ENCODE data around the gene AAR2. TPM values are rescaled to one million over a fixed set of nuclear protein-coding genes. Genes with fewer than 3 reads are reported as not detected.

The AAR2 gene
- polyA plus RNA-seq, 1 donor from 2014 or later: 28.1 TPM

DNA sequence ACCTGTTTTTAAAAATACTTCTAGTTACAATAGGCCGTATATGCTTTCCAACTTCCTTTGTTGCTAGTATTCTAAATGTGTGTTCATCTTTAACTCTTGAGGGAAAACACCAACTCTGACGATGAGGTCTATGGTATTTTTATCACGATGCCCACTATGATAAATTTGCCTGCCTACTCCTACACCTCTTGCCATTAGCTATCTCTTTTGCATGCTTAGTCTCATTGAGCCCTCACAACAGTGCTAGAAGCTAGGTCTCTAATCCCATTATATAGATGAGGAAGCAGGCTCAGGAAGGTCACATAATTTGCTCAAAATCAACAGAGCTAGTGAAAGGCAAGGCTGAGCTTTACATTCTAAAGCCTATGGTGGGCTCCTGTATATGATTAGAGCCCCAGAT, 13.2 kb downstream of the AAR2 start:
- no peak overlapping the region for H3K9ac ChIP-seq (ENCODE audit: low read length)
- no peak overlapping the region for H2AFZ ChIP-seq (ENCODE audit: low read depth, low read length)
- peaks cover 4% of the 10 kb centered on the region for H3K79me2 ChIP-seq (replicated peaks; ENCODE audit: insufficient read depth, low read length)
- H3K4me2 ChIP-seq (ENCODE audit: low read length): no peak overlapping the region
- TF ChIP-seq, protein P1, sequence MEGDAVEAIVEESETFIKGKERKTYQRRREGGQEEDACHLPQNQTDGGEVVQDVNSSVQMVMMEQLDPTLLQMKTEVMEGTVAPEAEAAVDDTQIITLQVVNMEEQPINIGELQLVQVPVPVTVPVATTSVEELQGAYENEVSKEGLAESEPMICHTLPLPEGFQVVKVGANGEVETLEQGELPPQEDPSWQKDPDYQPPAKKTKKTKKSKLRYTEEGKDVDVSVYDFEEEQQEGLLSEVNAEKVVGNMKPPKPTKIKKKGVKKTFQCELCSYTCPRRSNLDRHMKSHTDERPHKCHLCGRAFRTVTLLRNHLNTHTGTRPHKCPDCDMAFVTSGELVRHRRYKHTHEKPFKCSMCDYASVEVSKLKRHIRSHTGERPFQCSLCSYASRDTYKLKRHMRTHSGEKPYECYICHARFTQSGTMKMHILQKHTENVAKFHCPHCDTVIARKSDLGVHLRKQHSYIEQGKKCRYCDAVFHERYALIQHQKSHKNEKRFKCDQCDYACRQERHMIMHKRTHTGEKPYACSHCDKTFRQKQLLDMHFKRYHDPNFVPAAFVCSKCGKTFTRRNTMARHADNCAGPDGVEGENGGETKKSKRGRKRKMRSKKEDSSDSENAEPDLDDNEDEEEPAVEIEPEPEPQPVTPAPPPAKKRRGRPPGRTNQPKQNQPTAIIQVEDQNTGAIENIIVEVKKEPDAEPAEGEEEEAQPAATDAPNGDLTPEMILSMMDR (IDR thresholded peaks at IDR 0.05; ENCODE audit: poor library complexity, severe bottlenecking): no peak
- TF ChIP-seq POLR2AphosphoS5 (IDR thresholded peaks at IDR 0.05): no peak
- TF ChIP-seq, protein P2, sequence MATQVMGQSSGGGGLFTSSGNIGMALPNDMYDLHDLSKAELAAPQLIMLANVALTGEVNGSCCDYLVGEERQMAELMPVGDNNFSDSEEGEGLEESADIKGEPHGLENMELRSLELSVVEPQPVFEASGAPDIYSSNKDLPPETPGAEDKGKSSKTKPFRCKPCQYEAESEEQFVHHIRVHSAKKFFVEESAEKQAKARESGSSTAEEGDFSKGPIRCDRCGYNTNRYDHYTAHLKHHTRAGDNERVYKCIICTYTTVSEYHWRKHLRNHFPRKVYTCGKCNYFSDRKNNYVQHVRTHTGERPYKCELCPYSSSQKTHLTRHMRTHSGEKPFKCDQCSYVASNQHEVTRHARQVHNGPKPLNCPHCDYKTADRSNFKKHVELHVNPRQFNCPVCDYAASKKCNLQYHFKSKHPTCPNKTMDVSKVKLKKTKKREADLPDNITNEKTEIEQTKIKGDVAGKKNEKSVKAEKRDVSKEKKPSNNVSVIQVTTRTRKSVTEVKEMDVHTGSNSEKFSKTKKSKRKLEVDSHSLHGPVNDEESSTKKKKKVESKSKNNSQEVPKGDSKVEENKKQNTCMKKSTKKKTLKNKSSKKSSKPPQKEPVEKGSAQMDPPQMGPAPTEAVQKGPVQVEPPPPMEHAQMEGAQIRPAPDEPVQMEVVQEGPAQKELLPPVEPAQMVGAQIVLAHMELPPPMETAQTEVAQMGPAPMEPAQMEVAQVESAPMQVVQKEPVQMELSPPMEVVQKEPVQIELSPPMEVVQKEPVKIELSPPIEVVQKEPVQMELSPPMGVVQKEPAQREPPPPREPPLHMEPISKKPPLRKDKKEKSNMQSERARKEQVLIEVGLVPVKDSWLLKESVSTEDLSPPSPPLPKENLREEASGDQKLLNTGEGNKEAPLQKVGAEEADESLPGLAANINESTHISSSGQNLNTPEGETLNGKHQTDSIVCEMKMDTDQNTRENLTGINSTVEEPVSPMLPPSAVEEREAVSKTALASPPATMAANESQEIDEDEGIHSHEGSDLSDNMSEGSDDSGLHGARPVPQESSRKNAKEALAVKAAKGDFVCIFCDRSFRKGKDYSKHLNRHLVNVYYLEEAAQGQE (IDR thresholded peaks at IDR 0.05; ENCODE audit: borderline replicate concordance): no peak
- no peak for TF ChIP-seq SMC3 (conservative IDR thresholded peaks at IDR 0.05; ENCODE audit: poor library complexity)
- TF ChIP-seq EZH2 (IDR thresholded peaks at IDR 0.05; ENCODE audit: borderline replicate concordance, insufficient read depth, low read length, poor library complexity, severe bottlenecking): no peak
- no peak for TF ChIP-seq TAF1 (IDR thresholded peaks at IDR 0.05; ENCODE audit: low read depth)
- no peak for TF ChIP-seq RAD21 (conservative IDR thresholded peaks at IDR 0.05)
- no peak for TF ChIP-seq EP300 (conservative IDR thresholded peaks at IDR 0.05; ENCODE audit: poor library complexity, severe bottlenecking)
- no peak for TF ChIP-seq MXI1 (conservative IDR thresholded peaks at IDR 0.05; ENCODE audit: poor library complexity, severe bottlenecking)
- H3K27ac ChIP-seq (ENCODE audit: low read length): peak overlapping the region; percentile 30
- no peaks in the 10 kb centered on the region for H4K20me1 ChIP-seq (ENCODE audit: insufficient read depth)
- H3K9me2 ChIP-seq (ENCODE audit: insufficient read depth, low read length): no peaks in the 10 kb centered on the region
- no peak overlapping the region for H3K4me3 ChIP-seq (ENCODE audit: low read length)
- no peaks in the 10 kb centered on the region for H3K27me3 ChIP-seq (ENCODE audit: insufficient read depth, low read depth, low read length)
- H3K9me3 ChIP-seq (ENCODE audit: low read length): no peaks in the 10 kb centered on the region
- H3F3A ChIP-seq (ENCODE audit: insufficient read depth, low read length, poor library complexity, severe bottlenecking): no peaks in the 10 kb centered on the region
- peaks cover 10% of the 10 kb centered on the region for H3K36me3 ChIP-seq (ENCODE audit: insufficient read depth, low read length)

DNA sequence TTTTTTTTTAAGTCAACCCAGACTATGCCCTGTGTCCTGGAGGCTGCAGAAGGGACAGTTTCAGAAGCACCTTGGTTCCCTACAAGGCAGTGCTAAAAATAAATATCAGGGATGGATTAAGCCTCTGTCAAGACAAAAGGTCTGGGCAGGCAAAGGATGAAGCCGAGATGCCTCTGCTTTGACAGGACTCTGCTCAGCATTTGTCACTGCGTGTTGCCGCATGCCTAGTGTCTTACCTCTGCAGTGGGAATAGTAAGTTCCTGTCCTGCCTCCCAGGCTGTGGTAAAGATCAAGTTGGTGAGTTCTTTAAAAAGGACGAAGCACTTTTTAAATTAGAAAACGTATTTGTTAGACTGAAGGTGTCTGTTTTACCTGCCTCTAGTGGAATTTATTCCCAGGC, 15.1 kb downstream of the AAR2 start:
- Histone ChIP-seq H3K4me2 (ENCODE audit: low read length) (no peak overlapping the region), H3K9ac (ENCODE audit: low read length) (no peak overlapping the region), H3K27me3 (ENCODE audit: insufficient read depth, low read depth, low read length) (no peaks in the 10 kb centered on the region), H2AFZ (ENCODE audit: low read depth, low read length) (no peak overlapping the region), H3K4me3 (ENCODE audit: low read length) (no peak overlapping the region), H3K27ac (ENCODE audit: low read length) (no peak overlapping the region), H3K79me2 (replicated peaks; ENCODE audit: insufficient read depth, low read length) (peaks cover 4% of the 10 kb centered on the region), H3K36me3 (ENCODE audit: insufficient read depth, low read length) (peaks cover 4% of the 10 kb centered on the region), H3K9me2 (ENCODE audit: insufficient read depth, low read length) (no peaks in the 10 kb centered on the region), H3F3A (ENCODE audit: insufficient read depth, low read length, poor library complexity, severe bottlenecking) (no peaks in the 10 kb centered on the region), H4K20me1 (ENCODE audit: insufficient read depth) (no peaks in the 10 kb centered on the region), H3K9me3 (ENCODE audit: low read length) (no peaks in the 10 kb centered on the region)
- no peak for TF ChIP-seq EP300 (conservative IDR thresholded peaks at IDR 0.05; ENCODE audit: poor library complexity, severe bottlenecking)
- TF ChIP-seq POLR2AphosphoS5 (IDR thresholded peaks at IDR 0.05): no peak
- TF ChIP-seq TAF1 (IDR thresholded peaks at IDR 0.05; ENCODE audit: low read depth): no peak
- TF ChIP-seq MXI1 (conservative IDR thresholded peaks at IDR 0.05; ENCODE audit: poor library complexity, severe bottlenecking): no peak
- TF ChIP-seq RAD21 (conservative IDR thresholded peaks at IDR 0.05): no peak
- TF ChIP-seq, protein P1 (IDR thresholded peaks at IDR 0.05; ENCODE audit: poor library complexity, severe bottlenecking): no peak
- no peak for TF ChIP-seq SMC3 (conservative IDR thresholded peaks at IDR 0.05; ENCODE audit: poor library complexity)
- no peak for TF ChIP-seq EZH2 (IDR thresholded peaks at IDR 0.05; ENCODE audit: borderline replicate concordance, insufficient read depth, low read length, poor library complexity, severe bottlenecking)
- TF ChIP-seq, protein P2 (IDR thresholded peaks at IDR 0.05; ENCODE audit: borderline replicate concordance): no peak

Measured in neural cell (in vitro differentiated cells).